Inflammatory macrophage (primary cell): ENCODE data around the gene MPDZ.

Experiments
- DNase-seq, 2 donors: peaks; one replicate each; pipeline ENCODE4 v3.0.0-alpha.2; 2020 to 2022

The MPDZ gene

DNA sequence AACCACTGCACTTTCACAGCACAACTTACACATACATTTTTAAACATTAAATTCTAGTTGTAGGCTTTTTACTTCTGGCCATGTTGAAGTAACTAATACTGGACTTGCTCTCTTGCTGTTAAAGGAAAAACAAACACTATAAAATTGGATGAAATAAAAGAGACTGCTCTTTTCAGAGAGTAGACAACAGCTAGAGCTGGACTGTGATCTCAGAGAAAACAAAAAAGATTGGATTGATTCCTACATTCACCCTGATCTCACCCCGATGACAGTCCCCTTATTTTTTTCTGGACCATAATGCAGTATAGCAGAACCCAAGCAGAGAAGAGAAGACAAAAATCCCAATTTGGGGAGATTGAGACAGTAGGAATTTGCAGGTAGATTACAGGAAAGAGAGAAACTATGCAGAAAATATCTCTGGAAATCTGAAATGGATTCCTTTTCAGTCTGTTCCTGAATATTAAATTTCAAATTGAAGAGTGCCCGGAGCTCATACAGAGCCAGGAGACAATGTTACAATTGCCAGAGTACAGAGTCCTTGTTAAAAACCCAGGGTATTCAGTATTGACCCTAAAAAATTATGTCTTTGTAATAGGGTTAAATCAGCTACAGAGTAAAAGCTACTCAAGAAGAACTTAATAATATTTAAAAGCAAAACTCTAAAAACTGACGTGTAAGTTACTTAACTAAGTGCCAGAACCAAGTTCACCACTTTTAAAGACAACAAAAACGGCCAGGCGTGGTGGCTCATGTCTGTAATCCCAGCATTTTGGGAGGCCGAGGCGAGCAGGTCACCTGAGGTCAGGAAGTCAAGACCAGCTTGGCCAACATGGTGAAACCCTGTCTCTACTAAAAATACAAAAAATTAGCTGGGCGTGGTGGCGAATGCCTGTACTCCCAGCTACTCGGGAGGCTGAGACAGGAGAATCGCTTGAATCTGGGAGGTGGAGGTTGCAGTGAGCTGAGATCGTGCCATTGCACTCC lies 208.6 kb downstream of the MPDZ start:
- no peak for DNase-seq

DNA sequence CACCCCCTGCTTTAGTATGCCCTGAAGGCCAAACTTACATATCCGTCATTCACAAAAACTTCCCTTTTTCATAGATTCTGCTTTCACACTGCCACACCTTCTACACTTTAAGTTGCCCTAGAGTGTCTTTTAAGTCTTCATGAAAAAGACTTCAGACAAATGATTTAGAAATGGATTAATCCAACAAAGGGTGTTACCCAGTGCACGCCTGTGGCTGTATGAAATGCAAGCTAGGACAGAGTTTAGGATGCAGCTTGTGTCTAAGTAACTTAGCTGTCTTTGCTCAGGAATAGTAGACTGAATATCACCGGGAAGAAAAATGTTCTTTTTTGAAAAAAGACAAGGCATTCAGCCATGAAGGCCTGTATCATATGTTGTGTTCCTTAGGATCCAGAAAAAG lies 210.0 kb downstream of the MPDZ start:
- no peak for DNase-seq

DNA sequence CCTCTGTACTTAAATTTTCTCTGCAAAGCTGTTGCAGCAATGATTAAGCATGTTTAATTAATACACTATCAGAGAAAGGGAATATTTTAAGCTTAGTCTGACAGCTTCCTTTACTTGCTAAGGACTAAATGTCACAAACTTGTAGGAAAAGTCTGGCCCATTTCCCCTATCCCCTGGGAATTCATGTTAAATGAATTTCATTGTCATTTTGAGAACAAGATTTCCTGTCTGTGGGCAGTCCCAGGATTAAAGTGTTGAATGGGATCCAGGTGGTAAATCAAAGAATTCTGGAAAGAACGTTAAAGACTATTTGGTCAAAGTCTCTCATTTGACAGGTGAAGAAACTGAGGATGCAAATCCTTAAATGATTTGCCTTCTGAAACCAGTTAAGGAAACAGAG lies 214.8 kb downstream of the MPDZ start:
- no peak for DNase-seq

DNA sequence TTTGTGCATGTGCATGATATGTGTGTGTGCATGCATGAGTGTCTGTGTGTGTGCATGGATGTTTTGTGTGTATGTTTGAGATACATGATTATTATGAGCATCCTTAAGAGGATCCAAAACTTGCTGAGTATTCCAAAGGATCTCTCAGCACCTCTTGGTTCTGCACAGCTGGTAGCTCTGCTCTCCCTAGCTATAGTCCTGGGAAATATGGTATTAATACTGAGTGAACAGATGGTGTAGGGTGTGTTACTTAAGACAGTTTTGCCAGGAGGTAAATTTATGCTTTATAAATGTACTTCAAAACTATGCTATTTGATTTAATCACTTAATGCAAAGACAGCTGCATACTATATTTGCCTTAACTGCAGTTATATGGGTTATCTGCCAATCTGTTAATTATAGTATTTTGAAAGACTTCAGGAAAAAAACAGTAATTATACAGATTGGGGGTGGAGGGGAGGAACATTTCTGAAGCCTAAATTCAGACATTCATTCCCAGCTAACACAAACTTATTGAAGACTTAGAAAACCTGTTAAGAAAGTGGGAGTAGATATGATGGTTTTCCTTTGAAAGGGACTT lies 215.5 kb downstream of the MPDZ start:
- no peak for DNase-seq

DNA sequence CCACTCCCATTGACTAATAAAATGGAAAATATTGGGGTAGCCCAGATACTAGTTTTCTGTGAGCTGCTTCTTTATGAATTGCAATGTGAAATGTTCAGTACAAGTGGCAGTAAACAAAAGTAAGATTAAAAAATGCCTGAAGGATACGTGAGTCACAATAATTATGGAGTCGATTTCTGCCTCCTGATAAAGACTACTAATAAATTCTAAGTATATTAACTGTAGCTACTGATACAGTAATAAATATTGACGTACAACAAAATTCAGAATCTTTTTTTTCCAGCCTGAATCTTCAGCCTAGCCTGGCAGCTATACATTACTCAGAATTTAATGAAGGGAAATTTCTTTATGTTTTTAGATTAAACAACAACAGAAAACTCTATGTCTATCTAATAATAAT lies 218.1 kb downstream of the MPDZ start:
- DNase-seq, result no peak
